Parathyroid adenoma (tissue), 2 donors: ENCODE measurements around the gene ENPP7.

Experiments
- H2AFZ ChIP-seq: fragments of 300-600 bp; sonication (generic); one replicate; pipeline ENCODE4 v1.7.0; 2017; ENCODE audit warnings: antibody characterized with exemption, mild to moderate bottlenecking
- H3K27ac ChIP-seq: fragments of 300-600 bp; sonication (generic); one replicate; pipeline ENCODE4 v1.7.0; 2017
- H3K27me3 ChIP-seq: fragments of 300-600 bp; sonication (generic); one replicate; pipeline ENCODE4 v1.7.0; 2017; ENCODE audit warnings: low read length; ENCODE audit not compliant: control insufficient read depth, insufficient read depth
- H3K36me3 ChIP-seq: fragments of 300-600 bp; sonication (generic); one replicate; pipeline ENCODE4 v1.7.0; 2017; ENCODE audit warnings: low read length; ENCODE audit not compliant: control insufficient read depth, insufficient read depth
- H3K4me1 ChIP-seq: fragments of 300-600 bp; sonication (generic); one replicate; pipeline ENCODE4 v1.7.0; 2017; ENCODE audit warnings: control low read depth
- H3K4me2 ChIP-seq: fragments of 300-600 bp; sonication (generic); one replicate; pipeline ENCODE4 v1.7.0; 2017; ENCODE audit warnings: low read length
- H3K4me3 ChIP-seq: fragments of 300-600 bp; sonication (generic); one replicate; pipeline ENCODE4 v1.7.0; 2017; ENCODE audit warnings: low read depth, low read length
- H3K79me2 ChIP-seq: fragments of 300-600 bp; sonication (generic); one replicate; pipeline ENCODE4 v1.7.0; 2017; ENCODE audit warnings: control low read depth
- H3K9ac ChIP-seq: fragments of 300-600 bp; sonication (generic); one replicate; pipeline ENCODE4 v1.7.0; 2017; ENCODE audit warnings: mild to moderate bottlenecking
- H3K9me3 ChIP-seq: fragments of 300-600 bp; sonication (generic); one replicate; pipeline ENCODE4 v1.7.0; 2017; ENCODE audit warnings: low read length; ENCODE audit not compliant: control insufficient read depth
- CTCF ChIP-seq: fragments of 300-600 bp; sonication (generic); IDR thresholded peaks from one replicate; pipeline ENCODE4 v1.7.0; 2017; ENCODE audit warnings: antibody characterized with exemption, mild to moderate bottlenecking
- donor health status: primary hyperparathyroidism.

Gene ENPP7

GRCh38 chr17:79684132-79684985 is 46.4 kb upstream of the ENPP7 start:
- H3K4me1 ChIP-seq, result no peaks in the 10 kb centered on the region
- H2AFZ ChIP-seq, result no peak overlapping the region
- no peak overlapping the region for H3K4me2 ChIP-seq
- no peaks in the 10 kb centered on the region for H3K79me2 ChIP-seq
- H3K9ac ChIP-seq, result no peak overlapping the region
- H3K4me3 ChIP-seq, result no peak overlapping the region
- no peak for TF ChIP-seq CTCF
- H3K27me3 ChIP-seq, result no peaks in the 10 kb centered on the region
- no peak overlapping the region for H3K27ac ChIP-seq
- H3K9me3 ChIP-seq, result no peaks in the 10 kb centered on the region
- no peaks in the 10 kb centered on the region for H3K36me3 ChIP-seq

GRCh38 chr17:79685121-79685520 is 45.6 kb upstream of the ENPP7 start:
- Histone ChIP-seq H3K79me2 (no peaks in the 10 kb centered on the region), H3K4me1 (no peaks in the 10 kb centered on the region), H3K27me3 (no peaks in the 10 kb centered on the region), H3K36me3 (no peaks in the 10 kb centered on the region), H2AFZ (no peak overlapping the region), H3K4me2 (no peak overlapping the region), H3K9me3 (no peaks in the 10 kb centered on the region), H3K9ac (no peak overlapping the region), H3K27ac (no peak overlapping the region), H3K4me3 (no peak overlapping the region)
- no peak for TF ChIP-seq CTCF

GRCh38 chr17:79686476-79686875 is 44.3 kb upstream of the ENPP7 start:
- Histone ChIP-seq H3K36me3 (no peaks in the 10 kb centered on the region), H2AFZ (no peak overlapping the region), H3K79me2 (no peaks in the 10 kb centered on the region), H3K9me3 (no peaks in the 10 kb centered on the region), H3K4me3 (no peak overlapping the region), H3K9ac (no peak overlapping the region), H3K4me1 (no peaks in the 10 kb centered on the region), H3K27ac (no peak overlapping the region), H3K4me2 (no peak overlapping the region), H3K27me3 (no peaks in the 10 kb centered on the region)
- TF ChIP-seq CTCF, result no peak

GRCh38 chr17:79690466-79690865 is 40.3 kb upstream of the ENPP7 start:
- Histone ChIP-seq H2AFZ (no peak overlapping the region), H3K27me3 (no peaks in the 10 kb centered on the region), H3K27ac (no peak overlapping the region), H3K79me2 (no peaks in the 10 kb centered on the region), H3K4me2 (no peak overlapping the region), H3K9ac (no peak overlapping the region), H3K36me3 (no peaks in the 10 kb centered on the region), H3K4me1 (no peaks in the 10 kb centered on the region), H3K9me3 (no peaks in the 10 kb centered on the region), H3K4me3 (no peak overlapping the region)
- no peak for TF ChIP-seq CTCF
